ENCODE results near the gene PLEKHA8.
"Not testable (repeated sequence)": the region's sequence is repeated elsewhere in the genome, so short reads cannot be mapped to it uniquely, and the experiment has no call there.

PLEKHA8 gene

DNA sequence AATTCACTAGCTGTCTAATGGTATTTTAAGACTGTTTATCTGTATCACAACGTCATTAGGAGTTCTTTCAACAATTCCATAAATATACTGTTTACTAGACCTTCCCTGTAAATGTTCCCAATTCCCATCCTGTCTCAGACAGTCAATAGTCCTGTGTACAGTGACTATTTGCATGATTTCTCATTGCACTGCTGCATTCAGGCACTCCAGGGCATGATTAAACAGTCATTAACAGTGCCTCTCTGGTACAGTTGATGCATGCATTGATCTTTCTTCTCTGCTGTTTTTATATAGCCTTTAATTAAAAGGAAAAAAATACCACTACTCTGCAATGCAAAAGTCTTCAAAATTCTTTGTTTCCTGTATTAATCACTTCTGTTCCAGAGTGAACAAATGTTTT, 55.1 kb downstream of the PLEKHA8 start:
- Histone ChIP-seq H3K36me3 (ENCODE audit: control insufficient read depth in 1 of 2, insufficient read depth in 2 of 2, low read length in 2 of 2) (peaks cover 16 to 24% of the 10 kb centered on the region in 2 donors), H3K27ac (ENCODE audit: low read length) (no peak overlapping the region), H3K9me3 (ENCODE audit: control insufficient read depth in 1 of 2, low read length in 2 of 2) (no peaks in the 10 kb centered on the region), H3K4me1 (ENCODE audit: control insufficient read depth in 1 of 2, insufficient read depth in 2 of 2, low read length in 2 of 2) (no peaks in the 10 kb centered on the region), H3K27me3 (ENCODE audit: low read depth, low read length) (no peaks in the 10 kb centered on the region), H3K4me3 (ENCODE audit: low read depth in 1 of 2, low read length in 2 of 2) (no peak overlapping the region)

DNA sequence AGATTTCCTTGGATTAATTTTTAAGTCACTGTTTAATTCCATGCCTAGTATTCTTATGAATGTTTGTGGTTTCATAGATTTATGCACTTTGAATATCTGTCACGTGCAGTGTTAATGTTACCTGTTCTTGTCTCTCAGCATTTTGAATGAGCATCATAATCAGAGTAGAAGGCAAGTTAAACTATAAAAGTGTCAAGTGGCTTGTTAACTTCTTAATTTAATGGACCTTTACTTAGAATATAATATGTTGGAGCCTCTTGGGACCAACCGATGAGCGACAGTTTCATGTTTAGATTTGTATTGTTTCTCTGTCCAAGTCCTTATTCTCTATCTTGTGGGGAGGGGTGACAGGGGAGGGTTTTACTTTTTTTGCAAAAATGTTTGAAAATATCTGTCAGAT, 56.0 kb downstream of the PLEKHA8 start:
- H3K36me3 ChIP-seq (ENCODE audit: control insufficient read depth in 1 of 2, insufficient read depth in 2 of 2, low read length in 2 of 2): peaks cover 12 to 19% of the 10 kb centered on the region in 2 donors
- no peak overlapping the region for H3K27ac ChIP-seq (ENCODE audit: low read length)
- H3K4me1 ChIP-seq (ENCODE audit: control insufficient read depth in 1 of 2, insufficient read depth in 2 of 2, low read length in 2 of 2): no peaks in the 10 kb centered on the region
- H3K27me3 ChIP-seq (ENCODE audit: low read depth, low read length): no peaks in the 10 kb centered on the region
- no peaks in the 10 kb centered on the region for H3K9me3 ChIP-seq (ENCODE audit: control insufficient read depth in 1 of 2, low read length in 2 of 2)
- no peak overlapping the region for H3K4me3 ChIP-seq (ENCODE audit: low read depth in 1 of 2, low read length in 2 of 2)

DNA sequence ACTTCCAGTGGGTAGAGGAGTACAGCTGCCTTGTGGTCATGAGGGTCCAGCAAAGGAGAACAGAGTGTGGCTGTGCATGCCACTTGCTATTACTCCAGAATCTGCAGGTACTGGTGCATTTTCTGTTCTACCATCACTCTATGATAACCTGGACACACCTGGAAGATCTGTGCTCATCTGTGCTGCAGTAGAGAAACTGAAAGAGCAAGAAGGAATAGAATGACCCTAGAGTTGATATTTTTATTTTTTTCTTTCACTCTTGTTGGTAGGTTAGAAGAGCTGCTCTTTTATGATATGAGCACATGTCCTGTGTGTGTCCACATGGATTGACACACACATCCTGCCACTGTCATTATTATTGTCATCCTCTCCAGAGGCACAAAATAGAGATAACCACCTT, 58.3 kb downstream of the PLEKHA8 start:
- Histone ChIP-seq H3K27me3 (ENCODE audit: low read depth, low read length) (no peaks in the 10 kb centered on the region), H3K4me3 (ENCODE audit: low read depth in 1 of 2, low read length in 2 of 2) (no peak overlapping the region), H3K27ac (ENCODE audit: low read length) (no peak overlapping the region), H3K36me3 (ENCODE audit: control insufficient read depth in 1 of 2, insufficient read depth in 2 of 2, low read length in 2 of 2) (peaks cover 4 to 7% of the 10 kb centered on the region in 2 donors), H3K9me3 (ENCODE audit: control insufficient read depth in 1 of 2, low read length in 2 of 2) (no peaks in the 10 kb centered on the region), H3K4me1 (ENCODE audit: control insufficient read depth in 1 of 2, insufficient read depth in 2 of 2, low read length in 2 of 2) (no peaks in the 10 kb centered on the region)

DNA sequence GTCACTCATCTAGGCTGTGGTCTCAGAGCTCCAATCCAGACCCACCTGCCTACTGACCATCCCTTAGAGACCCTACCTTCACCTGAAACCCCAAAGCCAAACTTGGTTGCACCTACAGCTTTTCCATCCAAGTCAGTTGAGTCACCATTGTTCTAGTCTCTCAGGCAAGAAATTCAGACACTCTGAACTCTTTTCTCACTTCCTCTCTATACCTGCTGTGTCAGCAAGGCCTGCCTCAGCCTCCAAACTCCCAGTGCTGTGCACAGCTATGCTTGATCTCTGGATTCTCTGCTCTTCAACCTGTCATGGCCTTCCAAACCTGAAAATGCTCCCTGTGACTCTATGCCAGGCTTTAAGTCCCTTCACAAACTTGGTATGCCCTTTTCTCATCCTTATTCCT, 59.2 kb downstream of the PLEKHA8 start:
- no peaks in the 10 kb centered on the region for H3K9me3 ChIP-seq (ENCODE audit: control insufficient read depth in 1 of 2, low read length in 2 of 2)
- no peak overlapping the region for H3K4me3 ChIP-seq (ENCODE audit: low read depth in 1 of 2, low read length in 2 of 2)
- H3K36me3 ChIP-seq (ENCODE audit: control insufficient read depth in 1 of 2, insufficient read depth in 2 of 2, low read length in 2 of 2): peaks cover 3 to 4% of the 10 kb centered on the region in 2 donors
- no peaks in the 10 kb centered on the region for H3K4me1 ChIP-seq (ENCODE audit: control insufficient read depth in 1 of 2, insufficient read depth in 2 of 2, low read length in 2 of 2)
- H3K27me3 ChIP-seq (ENCODE audit: low read depth, low read length): no peaks in the 10 kb centered on the region
- no peak overlapping the region for H3K27ac ChIP-seq (ENCODE audit: low read length)

DNA sequence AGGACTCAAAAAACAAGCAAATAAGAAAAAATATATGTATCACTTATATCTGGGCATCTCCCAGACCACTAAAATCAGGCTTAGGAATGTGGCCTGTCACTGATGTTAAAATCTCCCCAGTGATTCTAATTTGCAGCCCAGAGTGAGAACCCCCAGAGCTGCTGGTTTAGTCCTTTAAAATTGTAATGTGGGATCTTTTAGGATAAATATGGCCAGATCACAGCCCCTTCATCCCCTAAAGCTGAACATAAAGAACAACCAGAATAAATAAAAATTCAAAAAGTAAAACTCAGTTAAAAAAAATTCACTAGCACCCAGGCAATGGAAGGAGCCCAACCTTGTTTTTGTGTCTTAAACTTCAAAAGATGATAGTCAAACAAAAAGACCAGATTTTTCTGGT, 60.1 kb downstream of the PLEKHA8 start:
- Histone ChIP-seq H3K36me3 (ENCODE audit: control insufficient read depth in 1 of 2, insufficient read depth in 2 of 2, low read length in 2 of 2) (peaks cover 3 to 4% of the 10 kb centered on the region in 2 donors), H3K9me3 (ENCODE audit: control insufficient read depth in 1 of 2, low read length in 2 of 2) (no peaks in the 10 kb centered on the region), H3K27ac (ENCODE audit: low read length) (no peak overlapping the region), H3K4me1 (ENCODE audit: control insufficient read depth in 1 of 2, insufficient read depth in 2 of 2, low read length in 2 of 2) (no peaks in the 10 kb centered on the region), H3K27me3 (ENCODE audit: low read depth, low read length) (no peaks in the 10 kb centered on the region), H3K4me3 (ENCODE audit: low read depth in 1 of 2, low read length in 2 of 2) (no peak overlapping the region)

DNA sequence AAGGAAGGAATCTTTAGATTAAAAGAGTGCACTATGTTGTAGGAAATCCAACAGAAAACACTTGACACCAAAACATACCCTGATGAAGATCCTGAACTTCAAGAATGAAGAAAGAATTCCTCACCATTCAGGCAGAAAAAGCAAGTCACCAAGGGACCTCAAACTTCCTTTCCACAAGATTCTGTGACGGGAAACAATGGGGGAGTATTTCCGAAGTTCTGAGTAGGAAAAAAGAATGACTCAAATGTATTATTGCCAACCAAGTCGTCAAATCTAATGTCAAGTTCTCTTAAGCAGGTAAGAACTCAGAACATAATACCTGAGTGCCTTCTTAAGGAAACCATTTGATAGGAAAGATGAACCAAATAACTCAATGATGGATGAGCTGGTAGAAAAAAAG, 61.9 kb downstream of the PLEKHA8 start:
- H3K4me3 ChIP-seq (ENCODE audit: low read depth in 1 of 2, low read length in 2 of 2): no peak overlapping the region
- H3K27ac ChIP-seq (ENCODE audit: low read length): no peak overlapping the region
- no peaks in the 10 kb centered on the region for H3K9me3 ChIP-seq (ENCODE audit: control insufficient read depth in 1 of 2, low read length in 2 of 2)

DNA sequence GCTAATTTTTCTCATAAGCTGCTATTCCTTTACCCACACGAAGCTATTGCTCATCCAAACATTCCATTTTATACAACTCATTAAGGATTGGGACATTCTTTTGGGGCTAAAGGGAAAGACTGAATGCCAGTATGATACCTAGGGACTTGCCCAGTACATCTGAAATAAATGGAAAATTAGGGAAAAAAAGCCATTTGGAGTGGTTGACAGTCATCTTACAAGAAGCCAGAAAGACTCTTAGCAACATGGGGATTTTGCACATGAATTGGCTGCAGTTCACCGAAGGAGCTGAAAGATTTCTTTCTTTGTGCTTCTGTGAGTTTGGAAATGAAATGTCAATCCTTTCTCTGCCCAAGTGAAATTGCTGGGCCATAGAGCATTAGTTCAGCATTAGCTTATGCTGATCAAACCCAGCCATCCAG, 63.3 kb downstream of the PLEKHA8 start:
- H3K36me3 ChIP-seq (ENCODE audit: control insufficient read depth in 1 of 2, insufficient read depth in 2 of 2, low read length in 2 of 2): no peaks in the 10 kb centered on the region
- no peaks in the 10 kb centered on the region for H3K27me3 ChIP-seq (ENCODE audit: low read depth, low read length)
- no peaks in the 10 kb centered on the region for H3K4me1 ChIP-seq (ENCODE audit: control insufficient read depth in 1 of 2, insufficient read depth in 2 of 2, low read length in 2 of 2)
- H3K4me3 ChIP-seq (ENCODE audit: low read depth in 1 of 2, low read length in 2 of 2): no peak overlapping the region
- no peaks in the 10 kb centered on the region for H3K9me3 ChIP-seq (ENCODE audit: control insufficient read depth in 1 of 2, low read length in 2 of 2)
- H3K27ac ChIP-seq (ENCODE audit: low read length): no peak overlapping the region

More for the DNA sequence above, 61.9 kb downstream of the PLEKHA8 start:
- no peaks in the 10 kb centered on the region for H3K27me3 ChIP-seq (ENCODE audit: low read depth, low read length)
- no peaks in the 10 kb centered on the region for H3K4me1 ChIP-seq (ENCODE audit: control insufficient read depth in 1 of 2, insufficient read depth in 2 of 2, low read length in 2 of 2)
- peaks cover 2 to 4% of the 10 kb centered on the region in 2 donors for H3K36me3 ChIP-seq (ENCODE audit: control insufficient read depth in 1 of 2, insufficient read depth in 2 of 2, low read length in 2 of 2)

DNA sequence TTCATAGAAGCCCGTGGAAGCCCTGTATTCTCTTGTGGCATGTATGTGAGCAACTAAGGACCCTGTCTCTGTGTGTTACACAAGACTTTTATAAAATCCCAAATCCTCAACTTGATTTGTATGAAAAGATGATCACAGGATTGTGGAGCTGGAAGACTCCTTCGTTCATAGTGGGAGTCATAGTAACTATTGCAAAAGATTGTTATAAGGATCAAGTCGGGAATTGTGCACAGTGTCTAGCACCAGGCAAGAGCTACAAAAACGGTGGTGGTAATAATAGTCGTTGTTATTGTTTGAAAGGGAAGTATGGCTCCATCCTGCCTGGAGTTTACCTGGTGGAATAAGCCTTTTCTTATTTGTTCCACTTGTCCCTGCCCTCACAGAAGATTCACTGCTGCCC, 63.8 kb downstream of the PLEKHA8 start:
- H3K9me3 ChIP-seq (ENCODE audit: control insufficient read depth in 1 of 2, low read length in 2 of 2): no peaks in the 10 kb centered on the region
- no peak overlapping the region for H3K27ac ChIP-seq (ENCODE audit: low read length)
- no peaks in the 10 kb centered on the region for H3K4me1 ChIP-seq (ENCODE audit: control insufficient read depth in 1 of 2, insufficient read depth in 2 of 2, low read length in 2 of 2)

DNA sequence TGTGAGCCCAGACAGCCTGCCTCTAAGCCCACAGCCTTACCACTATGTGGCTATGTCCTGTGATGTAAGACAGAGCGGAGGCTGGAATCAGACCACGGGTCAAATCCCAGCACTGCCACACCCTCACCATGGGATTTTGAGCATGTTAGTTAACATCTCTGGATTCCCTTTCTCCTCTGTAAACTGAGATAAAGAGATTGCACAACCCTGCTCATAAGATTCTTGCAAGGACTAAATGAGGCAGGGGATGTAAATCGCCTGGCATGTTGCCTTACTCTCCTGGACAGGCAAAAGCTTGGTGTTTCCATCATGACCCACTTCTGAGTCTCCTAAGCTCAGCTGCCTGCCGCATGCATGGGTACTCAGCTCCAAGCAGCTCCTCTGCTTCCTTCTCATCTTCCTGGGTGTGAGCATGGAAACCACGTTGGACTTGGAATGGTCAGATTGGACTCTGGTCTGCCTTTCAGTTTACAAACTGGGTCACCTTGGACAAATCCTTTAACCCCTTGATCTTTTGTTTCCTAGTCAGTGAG, 65.3 kb downstream of the PLEKHA8 start:
- Histone ChIP-seq H3K4me1 (ENCODE audit: control insufficient read depth in 1 of 2, insufficient read depth in 2 of 2, low read length in 2 of 2) (no peaks in the 10 kb centered on the region), H3K36me3 (ENCODE audit: control insufficient read depth in 1 of 2, insufficient read depth in 2 of 2, low read length in 2 of 2) (no peaks in the 10 kb centered on the region), H3K4me3 (ENCODE audit: low read depth in 1 of 2, low read length in 2 of 2) (no peak overlapping the region), H3K27ac (ENCODE audit: low read length) (no peak overlapping the region), H3K27me3 (ENCODE audit: low read depth, low read length) (no peaks in the 10 kb centered on the region), H3K9me3 (ENCODE audit: control insufficient read depth in 1 of 2, low read length in 2 of 2) (no peaks in the 10 kb centered on the region)

More for the DNA sequence above, 63.8 kb downstream of the PLEKHA8 start:
- no peaks in the 10 kb centered on the region for H3K36me3 ChIP-seq (ENCODE audit: control insufficient read depth in 1 of 2, insufficient read depth in 2 of 2, low read length in 2 of 2)
- H3K4me3 ChIP-seq (ENCODE audit: low read depth in 1 of 2, low read length in 2 of 2): no peak overlapping the region
- H3K27me3 ChIP-seq (ENCODE audit: low read depth, low read length): no peaks in the 10 kb centered on the region

DNA sequence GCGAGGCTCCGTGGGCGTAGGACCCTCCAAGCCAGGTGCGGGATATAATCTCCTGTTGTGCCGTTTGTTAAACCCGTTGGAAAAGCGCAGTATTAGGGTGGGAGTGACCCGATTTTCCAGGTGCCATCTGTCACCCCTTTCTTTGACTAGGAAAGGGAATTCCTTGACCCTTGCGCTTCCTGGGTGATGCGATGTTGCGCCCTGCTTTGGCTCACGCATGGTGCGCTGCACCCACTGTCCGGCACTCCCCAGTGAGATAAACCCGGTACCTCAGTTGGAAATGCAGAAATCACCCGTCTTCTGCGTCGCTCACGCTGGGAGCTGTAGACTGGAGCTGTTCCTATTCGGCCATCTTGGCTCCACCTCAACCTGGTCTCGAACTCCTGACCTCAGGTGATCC, 70.4 kb downstream of the PLEKHA8 start:
- H3K27ac ChIP-seq (ENCODE audit: low read length); H3K4me1 ChIP-seq (ENCODE audit: control insufficient read depth in 1 of 2, insufficient read depth in 2 of 2, low read length in 2 of 2); H3K36me3 ChIP-seq (ENCODE audit: control insufficient read depth in 1 of 2, insufficient read depth in 2 of 2, low read length in 2 of 2); H3K4me3 ChIP-seq (ENCODE audit: low read depth in 1 of 2, low read length in 2 of 2); H3K9me3 ChIP-seq (ENCODE audit: control insufficient read depth in 1 of 2, low read length in 2 of 2); H3K27me3 ChIP-seq (ENCODE audit: low read depth, low read length): not testable (repeated sequence)

DNA sequence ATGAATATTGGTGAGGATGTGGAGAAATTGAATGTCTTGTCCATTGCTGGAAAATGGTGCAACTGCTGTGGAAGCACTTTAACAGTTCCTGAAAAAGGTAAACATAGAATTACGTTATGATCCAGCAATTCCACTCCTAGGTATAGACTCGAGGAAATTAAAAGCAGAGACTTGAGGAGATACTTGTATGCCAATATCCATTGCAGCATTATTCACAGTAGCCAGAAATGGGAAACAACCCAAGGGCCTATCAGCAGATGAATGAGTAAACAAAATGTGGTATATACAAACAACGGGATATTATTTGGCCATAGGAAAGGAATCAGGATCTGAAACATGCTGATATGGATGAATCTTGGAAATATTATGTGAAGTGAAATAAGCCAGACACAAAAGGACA, 74.1 kb downstream of the PLEKHA8 start:
- H3K4me3 ChIP-seq (ENCODE audit: low read depth in 1 of 2, low read length in 2 of 2): no peak overlapping the region
- no peak overlapping the region for H3K27ac ChIP-seq (ENCODE audit: low read length)
- H3K36me3 ChIP-seq (ENCODE audit: control insufficient read depth in 1 of 2, insufficient read depth in 2 of 2, low read length in 2 of 2): no peaks in the 10 kb centered on the region
- H3K4me1 ChIP-seq (ENCODE audit: control insufficient read depth in 1 of 2, insufficient read depth in 2 of 2, low read length in 2 of 2): no peaks in the 10 kb centered on the region
- no peaks in the 10 kb centered on the region for H3K9me3 ChIP-seq (ENCODE audit: control insufficient read depth in 1 of 2, low read length in 2 of 2)
- no peaks in the 10 kb centered on the region for H3K27me3 ChIP-seq (ENCODE audit: low read depth, low read length)

DNA sequence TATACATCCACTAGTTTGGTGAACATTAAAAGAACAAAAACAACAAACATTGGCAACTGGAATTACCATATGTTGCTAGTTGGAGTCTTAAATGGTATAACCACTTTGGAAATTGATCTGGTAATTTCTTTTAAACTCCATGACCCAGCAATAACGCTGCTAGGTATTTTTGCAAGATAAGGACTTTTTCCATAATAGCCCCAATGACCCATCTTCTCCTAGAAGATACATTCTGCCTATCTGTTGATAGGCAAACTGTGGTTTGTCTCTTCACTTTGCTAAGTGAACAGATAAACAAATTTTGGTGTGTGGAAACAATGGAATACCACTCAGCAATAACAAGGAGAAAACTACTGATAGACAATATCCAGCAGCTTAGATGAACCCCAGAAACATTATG, 75.9 kb downstream of the PLEKHA8 start:
- Histone ChIP-seq H3K27me3 (ENCODE audit: low read depth, low read length) (no peaks in the 10 kb centered on the region), H3K4me3 (ENCODE audit: low read depth in 1 of 2, low read length in 2 of 2) (no peak overlapping the region), H3K4me1 (ENCODE audit: control insufficient read depth in 1 of 2, insufficient read depth in 2 of 2, low read length in 2 of 2) (no peaks in the 10 kb centered on the region), H3K27ac (ENCODE audit: low read length) (no peak overlapping the region), H3K36me3 (ENCODE audit: control insufficient read depth in 1 of 2, insufficient read depth in 2 of 2, low read length in 2 of 2) (no peaks in the 10 kb centered on the region), H3K9me3 (ENCODE audit: control insufficient read depth in 1 of 2, low read length in 2 of 2) (peaks cover 0 to 4% of the 10 kb centered on the region in 2 donors)

Data from muscle layer of duodenum (tissue), 2 donors.